Right lobe of liver (tissue), 4 donors: Measurements from ENCODE around the gene ACTR3C.
"Not testable (repeated sequence)": the region's sequence is repeated elsewhere in the genome, so short reads cannot be mapped to it uniquely, and the experiment has no call there.

Experiments
- CTCF ChIP-seq, 4 donors: fragments of 200-600 bp in 3 of 4; fragments of 450-650 bp in 1 of 4; IDR thresholded peaks; one replicate each; pipeline versions ENCODE4 v1.5.1 to v1.8.0; 2016 to 2022; ENCODE audit warnings: antibody characterized with exemption in 4 of 4, mild to moderate bottlenecking in 2 of 4
- POLR2A ChIP-seq: fragments of 450-650 bp; IDR thresholded peaks from one replicate; pipeline ENCODE4 v1.6.1; 2017; ENCODE audit warnings: antibody characterized with exemption, mild to moderate bottlenecking
- donor health status: DM: no; HTN: no; CAD: no.
- donor health status: DM: no; HTN: no; CAD: no.
- donor health status: DM: no; HTN: yes; CAD: no.

GRCh38 chr7:150225444-150225843, 97.9 kb downstream of the ACTR3C start:
- TF ChIP-seq CTCF (IDR thresholded peaks at IDR 0.05); POLR2A: not testable (repeated sequence)
